Neural cell (in vitro differentiated cells): ENCODE results near the gene TMEM119. TPM values are rescaled to one million over a fixed set of nuclear protein-coding genes. Genes with fewer than 3 reads are reported as not detected.

Source experiments
- H2AFZ ChIP-seq: fragments of 200-600, 300-800 bp; sonication (generic), shearing (Covaris generic); 2 replicates; pipeline ENCODE4 v1.6.0; 2014; ENCODE audit warnings: low read depth, mild to moderate bottlenecking, antibody characterized with exemption, low read length, moderate library complexity
- H3F3A ChIP-seq: fragments of 200-600 bp; shearing (Covaris generic); 2 replicates; pipeline ENCODE4 v1.6.1; 2016; ENCODE audit warnings: mild to moderate bottlenecking, moderate library complexity, mixed read lengths, antibody characterized with exemption, low read length; ENCODE audit not compliant: insufficient read depth, poor library complexity, severe bottlenecking
- H3K27ac ChIP-seq: fragments of 200-600, 300-800 bp; sonication (generic), shearing (Covaris generic); 2 replicates; pipeline ENCODE4 v1.5.1; 2014; ENCODE audit warnings: mild to moderate bottlenecking, low read length, moderate library complexity
- H3K27me3 ChIP-seq: fragments of 300-800, 200-600 bp; sonication (generic), shearing (Covaris generic); 2 replicates; pipeline ENCODE4 v1.6.0; 2014; ENCODE audit warnings: mild to moderate bottlenecking, low read depth, low read length, moderate library complexity; ENCODE audit not compliant: insufficient read depth
- H3K36me3 ChIP-seq: fragments of 300-800, 200-600 bp; sonication (generic), shearing (Covaris generic); 2 replicates; pipeline ENCODE4 v1.5.1; 2014; ENCODE audit warnings: mild to moderate bottlenecking, antibody characterized with exemption, low read length, moderate library complexity; ENCODE audit not compliant: insufficient read depth
- H3K4me2 ChIP-seq: fragments of 300-800, 200-600 bp; sonication (generic), shearing (Covaris generic); 2 replicates; pipeline ENCODE4 v1.6.0; 2014; ENCODE audit warnings: mild to moderate bottlenecking, low read length
- H3K4me3 ChIP-seq: fragments of 300-800, 200-600 bp; sonication (generic), shearing (Covaris generic); 2 replicates; pipeline ENCODE4 v1.5.1; 2014; ENCODE audit warnings: mild to moderate bottlenecking, low read length, moderate library complexity
- H3K79me2 ChIP-seq: fragments of 200-600 bp; shearing (Covaris generic); replicated peaks from 2 replicates; pipeline ENCODE4 v1.6.0; 2014; ENCODE audit warnings: mild to moderate bottlenecking, low read length, moderate library complexity; ENCODE audit not compliant: insufficient read depth
- H3K9ac ChIP-seq: fragments of 300-800, 200-600 bp; sonication (generic), shearing (Covaris generic); 2 replicates; pipeline ENCODE4 v1.6.1; 2016; ENCODE audit warnings: mild to moderate bottlenecking, low read length, mixed read lengths
- H3K9me2 ChIP-seq: fragments of 200-600 bp; shearing (Covaris generic); 2 replicates; pipeline ENCODE4 v1.6.1; 2016; ENCODE audit warnings: mild to moderate bottlenecking, low read length, mixed read lengths; ENCODE audit not compliant: insufficient read depth
- H3K9me3 ChIP-seq: fragments of 200-600, 300-800 bp; sonication (generic), shearing (Covaris generic); 2 replicates; pipeline ENCODE4 v1.6.1; 2016; ENCODE audit warnings: mild to moderate bottlenecking, mixed run types, low read length, moderate library complexity, mixed read lengths
- H4K20me1 ChIP-seq: fragments of 200-600 bp; shearing (Covaris generic); 2 replicates; pipeline ENCODE4 v1.6.1; 2016; ENCODE audit warnings: mild to moderate bottlenecking, mixed run types; ENCODE audit not compliant: insufficient read depth
- EP300 ChIP-seq: fragments of 450-650 bp; conservative IDR thresholded peaks from 2 replicates; pipeline ENCODE4 v1.6.1; 2014; ENCODE audit warnings: antibody characterized with exemption, mild to moderate bottlenecking, moderate library complexity; ENCODE audit not compliant: poor library complexity, severe bottlenecking
- EZH2 ChIP-seq: fragments of 200-600, 300-800 bp; shearing (Covaris generic), sonication (generic); IDR thresholded peaks from 2 replicates; pipeline ENCODE4 v1.6.1; 2014; ENCODE audit warnings: antibody characterized with exemption, low read length, borderline replicate concordance, mild to moderate bottlenecking; ENCODE audit not compliant: insufficient read depth, poor library complexity, severe bottlenecking
- MXI1 ChIP-seq: fragments of 450-650 bp; conservative IDR thresholded peaks from 2 replicates; pipeline ENCODE4 v1.6.1; 2014; ENCODE audit warnings: antibody characterized with exemption, mild to moderate bottlenecking; ENCODE audit not compliant: poor library complexity, severe bottlenecking
- POLR2AphosphoS5 ChIP-seq: IDR thresholded peaks from 2 replicates; pipeline ENCODE4 v1.6.1; 2012
- RAD21 ChIP-seq: fragments of 450-650 bp; conservative IDR thresholded peaks from 2 replicates; pipeline ENCODE4 v1.6.1; 2014; ENCODE audit warnings: antibody characterized with exemption, mild to moderate bottlenecking, moderate library complexity
- SMC3 ChIP-seq: fragments of 450-650 bp; conservative IDR thresholded peaks from 2 replicates; pipeline ENCODE4 v1.6.1; 2014; ENCODE audit warnings: antibody characterized with exemption, mild to moderate bottlenecking, moderate library complexity; ENCODE audit not compliant: poor library complexity
- TAF1 ChIP-seq: IDR thresholded peaks from 2 replicates; pipeline ENCODE4 v1.6.1; 2012; ENCODE audit warnings: low read depth
- polyA plus RNA-seq: library from polyadenylated mRNA; depleted of rRNA; stranded (reverse); fragments of >200 nt; gene quantifications from 2 replicates; pipeline ENCODE4 v1.2.3, GENCODE V29; 2014
- TF ChIP-seq, protein P1 (sequence below): fragments of 450-650 bp; IDR thresholded peaks from 2 replicates; pipeline ENCODE4 v1.5.1; 2014; ENCODE audit warnings: antibody characterized with exemption, mild to moderate bottlenecking, moderate library complexity; ENCODE audit not compliant: poor library complexity, severe bottlenecking
- TF ChIP-seq, protein P2 (sequence below): IDR thresholded peaks from 2 replicates; pipeline ENCODE4 v1.6.1; 2012; ENCODE audit warnings: borderline replicate concordance

The TMEM119 gene
- polyA plus RNA-seq, 1 donor from 2014 or later: not detected

- Histone ChIP-seq H3K9me2 (no peaks in the 10 kb centered on the region), H3K27me3 (no peaks in the 10 kb centered on the region), H3K4me3 (no peak overlapping the region), H2AFZ (no peak overlapping the region), H3K9me3 (no peaks in the 10 kb centered on the region), H3K79me2 (no peaks in the 10 kb centered on the region), H3K27ac (no peak overlapping the region), H4K20me1 (no peaks in the 10 kb centered on the region), H3K36me3 (no peaks in the 10 kb centered on the region), H3K9ac (no peak overlapping the region), H3K4me2 (no peak overlapping the region), H3F3A (no peaks in the 10 kb centered on the region)
- TF ChIP-seq, protein P1, sequence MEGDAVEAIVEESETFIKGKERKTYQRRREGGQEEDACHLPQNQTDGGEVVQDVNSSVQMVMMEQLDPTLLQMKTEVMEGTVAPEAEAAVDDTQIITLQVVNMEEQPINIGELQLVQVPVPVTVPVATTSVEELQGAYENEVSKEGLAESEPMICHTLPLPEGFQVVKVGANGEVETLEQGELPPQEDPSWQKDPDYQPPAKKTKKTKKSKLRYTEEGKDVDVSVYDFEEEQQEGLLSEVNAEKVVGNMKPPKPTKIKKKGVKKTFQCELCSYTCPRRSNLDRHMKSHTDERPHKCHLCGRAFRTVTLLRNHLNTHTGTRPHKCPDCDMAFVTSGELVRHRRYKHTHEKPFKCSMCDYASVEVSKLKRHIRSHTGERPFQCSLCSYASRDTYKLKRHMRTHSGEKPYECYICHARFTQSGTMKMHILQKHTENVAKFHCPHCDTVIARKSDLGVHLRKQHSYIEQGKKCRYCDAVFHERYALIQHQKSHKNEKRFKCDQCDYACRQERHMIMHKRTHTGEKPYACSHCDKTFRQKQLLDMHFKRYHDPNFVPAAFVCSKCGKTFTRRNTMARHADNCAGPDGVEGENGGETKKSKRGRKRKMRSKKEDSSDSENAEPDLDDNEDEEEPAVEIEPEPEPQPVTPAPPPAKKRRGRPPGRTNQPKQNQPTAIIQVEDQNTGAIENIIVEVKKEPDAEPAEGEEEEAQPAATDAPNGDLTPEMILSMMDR: no peak
- TF ChIP-seq EZH2 (no peak), TAF1 (no peak), SMC3 (no peak), RAD21 (no peak), MXI1 (no peak), EP300 (no peak), POLR2AphosphoS5 (no peak)
- TF ChIP-seq, protein P2, sequence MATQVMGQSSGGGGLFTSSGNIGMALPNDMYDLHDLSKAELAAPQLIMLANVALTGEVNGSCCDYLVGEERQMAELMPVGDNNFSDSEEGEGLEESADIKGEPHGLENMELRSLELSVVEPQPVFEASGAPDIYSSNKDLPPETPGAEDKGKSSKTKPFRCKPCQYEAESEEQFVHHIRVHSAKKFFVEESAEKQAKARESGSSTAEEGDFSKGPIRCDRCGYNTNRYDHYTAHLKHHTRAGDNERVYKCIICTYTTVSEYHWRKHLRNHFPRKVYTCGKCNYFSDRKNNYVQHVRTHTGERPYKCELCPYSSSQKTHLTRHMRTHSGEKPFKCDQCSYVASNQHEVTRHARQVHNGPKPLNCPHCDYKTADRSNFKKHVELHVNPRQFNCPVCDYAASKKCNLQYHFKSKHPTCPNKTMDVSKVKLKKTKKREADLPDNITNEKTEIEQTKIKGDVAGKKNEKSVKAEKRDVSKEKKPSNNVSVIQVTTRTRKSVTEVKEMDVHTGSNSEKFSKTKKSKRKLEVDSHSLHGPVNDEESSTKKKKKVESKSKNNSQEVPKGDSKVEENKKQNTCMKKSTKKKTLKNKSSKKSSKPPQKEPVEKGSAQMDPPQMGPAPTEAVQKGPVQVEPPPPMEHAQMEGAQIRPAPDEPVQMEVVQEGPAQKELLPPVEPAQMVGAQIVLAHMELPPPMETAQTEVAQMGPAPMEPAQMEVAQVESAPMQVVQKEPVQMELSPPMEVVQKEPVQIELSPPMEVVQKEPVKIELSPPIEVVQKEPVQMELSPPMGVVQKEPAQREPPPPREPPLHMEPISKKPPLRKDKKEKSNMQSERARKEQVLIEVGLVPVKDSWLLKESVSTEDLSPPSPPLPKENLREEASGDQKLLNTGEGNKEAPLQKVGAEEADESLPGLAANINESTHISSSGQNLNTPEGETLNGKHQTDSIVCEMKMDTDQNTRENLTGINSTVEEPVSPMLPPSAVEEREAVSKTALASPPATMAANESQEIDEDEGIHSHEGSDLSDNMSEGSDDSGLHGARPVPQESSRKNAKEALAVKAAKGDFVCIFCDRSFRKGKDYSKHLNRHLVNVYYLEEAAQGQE: no peak
Observed at GRCh38 chr12:108640802-108641445, 43.0 kb upstream of the TMEM119 start.

DNA sequence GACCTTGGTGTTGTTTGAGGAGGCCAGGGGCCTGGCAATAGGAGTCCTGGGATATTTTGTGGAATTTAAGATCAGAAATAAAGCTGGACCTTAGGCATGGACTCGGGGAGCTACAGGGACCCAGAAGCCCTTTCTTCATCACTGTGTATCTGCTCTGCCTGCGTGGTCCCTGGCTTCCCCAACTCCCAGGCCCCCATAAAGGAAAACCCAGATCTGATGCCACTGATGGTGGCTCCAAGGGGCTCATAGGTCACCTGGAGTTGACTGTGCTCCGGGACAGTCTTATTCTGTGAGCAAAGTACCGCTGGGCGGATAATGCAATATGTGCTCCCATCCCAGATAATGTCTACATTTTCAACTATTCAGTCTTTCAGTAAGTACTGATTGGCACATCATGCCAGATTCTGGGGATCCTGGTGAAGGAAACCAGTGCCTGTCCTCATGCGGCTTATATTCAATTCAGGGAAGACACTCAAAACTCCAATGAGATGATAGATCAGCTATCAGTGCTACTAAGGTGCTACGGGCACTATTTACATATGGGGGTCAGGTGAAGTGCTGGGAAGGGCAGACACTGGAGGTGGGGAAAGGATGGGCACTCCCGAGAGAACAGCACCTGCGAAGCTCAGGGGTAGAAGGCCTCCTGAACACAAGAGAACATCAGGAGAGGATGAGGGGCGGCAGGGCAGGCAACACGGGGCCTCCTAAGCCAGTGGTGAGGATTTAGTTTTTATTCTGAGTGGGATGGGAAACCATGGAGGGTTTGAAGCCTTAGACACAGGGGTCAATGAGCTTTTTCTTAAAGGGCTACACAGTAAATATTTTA, 41.3 kb upstream of the TMEM119 start:
- no peak overlapping the region for H3K4me2 ChIP-seq

More for the DNA sequence above, 41.3 kb upstream of the TMEM119 start:
- Histone ChIP-seq H3K79me2 (no peaks in the 10 kb centered on the region), H3F3A (no peaks in the 10 kb centered on the region), H3K27ac (no peak overlapping the region), H3K36me3 (no peaks in the 10 kb centered on the region), H3K27me3 (no peaks in the 10 kb centered on the region), H3K9me3 (no peaks in the 10 kb centered on the region), H4K20me1 (no peaks in the 10 kb centered on the region), H3K9me2 (no peaks in the 10 kb centered on the region), H3K4me3 (no peak overlapping the region), H3K9ac (no peak overlapping the region), H2AFZ (no peak overlapping the region)
- TF ChIP-seq POLR2AphosphoS5 (no peak), MXI1 (no peak), TAF1 (no peak), EP300 (no peak), SMC3 (no peak), RAD21 (no peak), EZH2 (no peak)
- TF ChIP-seq, protein P2: no peak
- TF ChIP-seq, protein P1: no peak
